22Rv1 (cell line): ENCODE measurements around the gene ZFP36.
"Not testable (repeated sequence)": the region's sequence is repeated elsewhere in the genome, so short reads cannot be mapped to it uniquely, and the experiment has no call there.

Experiments
- H3K27ac ChIP-seq: fragments of 450-650 bp; 2 replicates; pipeline ENCODE4 v1.5.1; 2017
- ZFX ChIP-seq: fragments of 450-650 bp; IDR thresholded peaks from 2 replicates; pipeline ENCODE4 v1.6.1; 2017; ENCODE audit warnings: antibody characterized with exemption, borderline replicate concordance
- TF ChIP-seq, protein P1 (sequence below): fragments of 450-650 bp; IDR thresholded peaks from 2 replicates; pipeline ENCODE4 v1.5.1; 2017; ENCODE audit warnings: mild to moderate bottlenecking

ZFP36 gene

DNA sequence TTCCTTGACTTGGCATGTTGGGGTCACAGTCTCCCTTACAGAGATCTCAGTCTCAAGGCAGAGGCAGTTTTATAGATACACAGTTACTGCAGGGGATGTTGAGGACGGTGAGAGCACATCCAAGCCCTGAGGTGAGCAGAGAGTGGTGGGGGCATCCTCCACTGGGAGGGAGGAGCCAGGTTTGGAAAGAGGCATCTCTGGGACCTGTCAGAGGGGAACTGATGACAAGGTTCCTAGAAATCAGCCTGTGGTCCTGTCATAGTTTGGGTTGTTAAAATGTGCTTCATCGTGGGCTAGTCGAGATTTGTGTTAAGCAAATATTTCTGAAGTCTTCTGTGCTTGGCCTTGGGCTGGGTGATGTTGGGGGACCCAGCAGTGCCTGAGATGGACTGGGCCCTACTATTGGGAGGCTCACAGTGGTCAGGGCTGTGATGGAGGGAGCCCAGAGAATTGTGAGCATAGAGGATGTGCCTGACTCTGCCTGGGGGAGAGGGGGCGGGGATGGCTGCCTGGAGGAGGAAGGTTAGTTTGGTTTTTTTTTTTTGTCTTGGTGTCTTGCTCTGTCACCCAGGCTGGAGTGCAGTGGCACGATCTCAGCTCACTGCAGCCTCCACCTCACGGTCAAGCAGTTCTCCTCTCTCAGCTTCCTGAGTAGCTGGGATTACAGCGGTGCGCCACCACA, 42.6 kb downstream of the ZFP36 start:
- TF ChIP-seq ZFX, result no peak
- TF ChIP-seq, protein P1, sequence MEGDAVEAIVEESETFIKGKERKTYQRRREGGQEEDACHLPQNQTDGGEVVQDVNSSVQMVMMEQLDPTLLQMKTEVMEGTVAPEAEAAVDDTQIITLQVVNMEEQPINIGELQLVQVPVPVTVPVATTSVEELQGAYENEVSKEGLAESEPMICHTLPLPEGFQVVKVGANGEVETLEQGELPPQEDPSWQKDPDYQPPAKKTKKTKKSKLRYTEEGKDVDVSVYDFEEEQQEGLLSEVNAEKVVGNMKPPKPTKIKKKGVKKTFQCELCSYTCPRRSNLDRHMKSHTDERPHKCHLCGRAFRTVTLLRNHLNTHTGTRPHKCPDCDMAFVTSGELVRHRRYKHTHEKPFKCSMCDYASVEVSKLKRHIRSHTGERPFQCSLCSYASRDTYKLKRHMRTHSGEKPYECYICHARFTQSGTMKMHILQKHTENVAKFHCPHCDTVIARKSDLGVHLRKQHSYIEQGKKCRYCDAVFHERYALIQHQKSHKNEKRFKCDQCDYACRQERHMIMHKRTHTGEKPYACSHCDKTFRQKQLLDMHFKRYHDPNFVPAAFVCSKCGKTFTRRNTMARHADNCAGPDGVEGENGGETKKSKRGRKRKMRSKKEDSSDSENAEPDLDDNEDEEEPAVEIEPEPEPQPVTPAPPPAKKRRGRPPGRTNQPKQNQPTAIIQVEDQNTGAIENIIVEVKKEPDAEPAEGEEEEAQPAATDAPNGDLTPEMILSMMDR, result no peak
- no peak overlapping the region for H3K27ac ChIP-seq

DNA sequence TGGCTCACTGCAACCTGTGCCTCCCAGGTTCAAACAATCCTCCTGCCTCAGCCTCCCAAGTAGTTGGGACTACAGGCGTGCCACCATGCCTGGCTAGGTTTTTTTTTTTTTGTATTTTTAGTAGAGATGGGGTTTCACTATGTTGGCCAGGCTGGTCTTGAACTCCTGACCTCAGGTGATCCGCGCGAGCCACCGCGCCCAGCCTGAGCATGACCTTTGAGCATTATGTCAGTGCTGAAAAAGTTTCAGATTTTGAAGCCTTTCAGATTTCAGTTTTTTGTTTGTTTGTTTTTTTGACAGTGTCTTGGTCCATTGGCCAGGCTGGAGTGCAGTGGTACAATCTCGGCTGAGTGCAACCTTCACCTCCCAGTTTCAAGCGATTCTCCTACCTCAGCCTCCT, 44.6 kb downstream of the ZFP36 start:
- not testable (repeated sequence) for H3K27ac ChIP-seq
